Esophagus (tissue), 2 donors: ENCODE measurements around the gene NMT2. TPM values are rescaled to one million over a fixed set of nuclear protein-coding genes. Genes with fewer than 3 reads are reported as not detected.

Experiments
- H3K27ac ChIP-seq, 2 donors: one replicate each; pipeline ENCODE4 v1.5.1; 2013; ENCODE audit warnings: low read depth in 2 of 2, mild to moderate bottlenecking in 2 of 2, inconsistent platforms in 1 of 2, low read length in 1 of 2, moderate library complexity in 1 of 2
- H3K27me3 ChIP-seq, 2 donors: one replicate each; pipeline ENCODE4 v1.6.1; 2013; ENCODE audit warnings: low read length in 2 of 2, control low read depth in 1 of 2, mild to moderate bottlenecking in 1 of 2; ENCODE audit not compliant: insufficient read depth in 2 of 2, control insufficient read depth in 1 of 2
- H3K36me3 ChIP-seq, 2 donors: one replicate each; pipeline ENCODE4 v1.6.1; 2013; ENCODE audit warnings: low read length in 1 of 2; ENCODE audit not compliant: control insufficient read depth in 2 of 2, insufficient read depth in 2 of 2
- H3K4me1 ChIP-seq, 2 donors: one replicate each; pipeline ENCODE4 v1.6.1; 2013; ENCODE audit warnings: low read length in 1 of 2; ENCODE audit not compliant: control insufficient read depth in 2 of 2, insufficient read depth in 2 of 2
- H3K4me3 ChIP-seq, 2 donors: one replicate each; pipeline ENCODE4 v1.5.1; 2013; ENCODE audit warnings: low read length in 2 of 2, mild to moderate bottlenecking in 2 of 2, low read depth in 1 of 2, moderate library complexity in 1 of 2
- H3K9me3 ChIP-seq, 2 donors: one replicate each; pipeline ENCODE4 v1.6.1; 2013; ENCODE audit warnings: mild to moderate bottlenecking in 2 of 2, low read depth in 1 of 2, low read length in 1 of 2, moderate library complexity in 1 of 2; ENCODE audit not compliant: control insufficient read depth in 2 of 2, insufficient read depth in 1 of 2
- WGBS, 2 donors: extraction: QIAGEN DNeasy Blood & Tissue Kit; methylation state at CpG; one replicate each; pipeline ENCODE4 v1.1.7; 2013; 5-methylcytosine and 5-hydroxymethylcytosine counted together
- polyA plus RNA-seq, 2 donors: library from polyadenylated mRNA; stranded (reverse); fragments of 200-250 nt; gene quantifications; one replicate each; pipeline ENCODE4 v1.2.3, GENCODE V29; 2013
- donor health status: healthy with polysubstance abuse.
- donor health status: Bipolar disorder and iron deficiency.

NMT2 gene
- polyA plus RNA-seq, 2 donors, result 3.6 to 4.0 TPM

- H3K4me3 ChIP-seq, result no peak overlapping the region
- WGBS, 2 donors, result 70 to 75% methylated on average over 4 of the region's 4 CpGs
- H3K27me3 ChIP-seq, result no peaks in the 10 kb centered on the region
- peaks cover 0 to 2% of the 10 kb centered on the region in 2 donors for H3K9me3 ChIP-seq
- H3K27ac ChIP-seq, result no peak overlapping the region
- H3K36me3 ChIP-seq, result no peaks in the 10 kb centered on the region
- no peaks in the 10 kb centered on the region for H3K4me1 ChIP-seq
Observed at GRCh38 chr10:15147594-15148392, 20.7 kb downstream of the NMT2 start.

DNA sequence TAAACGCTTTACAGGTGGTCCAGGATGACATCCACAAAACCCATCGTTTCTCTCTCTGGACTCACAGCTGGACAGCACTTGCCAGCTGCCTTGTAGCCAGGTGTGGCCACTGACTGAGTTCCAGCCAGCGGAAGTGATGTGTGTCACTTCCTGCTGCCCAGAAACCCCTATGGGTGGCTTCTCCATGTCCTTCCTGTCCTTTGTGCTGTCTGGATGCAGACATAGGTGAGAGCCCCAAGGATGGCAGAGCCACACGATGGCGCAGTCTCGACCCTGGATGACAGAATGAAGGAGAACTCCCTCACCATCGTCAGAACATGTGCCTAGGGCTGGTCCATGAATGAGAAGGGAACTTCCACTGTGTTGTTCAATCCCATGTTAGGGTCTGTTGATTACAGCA, 22.1 kb downstream of the NMT2 start:
- 80 to 83% methylated on average over 7 of the region's 7 CpGs for WGBS, 2 donors
- H3K36me3 ChIP-seq, result no peaks in the 10 kb centered on the region
- peaks cover 0 to 2% of the 10 kb centered on the region in 2 donors for H3K9me3 ChIP-seq
- no peak overlapping the region for H3K27ac ChIP-seq
- H3K27me3 ChIP-seq, result no peaks in the 10 kb centered on the region
- no peak overlapping the region for H3K4me3 ChIP-seq
- no peaks in the 10 kb centered on the region for H3K4me1 ChIP-seq

DNA sequence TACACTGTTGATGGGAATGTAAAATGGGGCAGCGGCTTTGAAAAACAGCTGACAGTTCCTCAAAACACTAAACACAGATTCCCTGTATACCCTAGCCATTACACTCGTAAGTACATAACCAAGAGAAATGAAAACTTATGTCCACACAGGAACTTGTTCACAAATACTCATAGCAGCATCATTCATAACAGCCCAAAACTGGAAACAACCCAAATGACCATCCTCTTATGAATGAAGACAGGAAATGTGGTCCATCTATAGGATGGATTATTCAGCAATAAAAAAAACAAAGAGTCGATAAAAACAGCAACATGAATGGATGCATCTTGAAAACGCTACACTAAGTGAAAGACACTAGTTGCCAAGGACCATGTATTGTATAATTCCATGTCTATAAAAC, 23.7 kb downstream of the NMT2 start:
- Histone ChIP-seq H3K27me3 (no peaks in the 10 kb centered on the region), H3K36me3 (peaks cover 0 to 4% of the 10 kb centered on the region in 2 donors), H3K4me1 (no peaks in the 10 kb centered on the region), H3K9me3 (peaks cover 0 to 2% of the 10 kb centered on the region in 2 donors), H3K27ac (no peak overlapping the region), H3K4me3 (no peak overlapping the region)
- whole genome bisulfite sequencing, 2 donors, result 85 to 88% methylated on average over 4 of the region's 4 CpGs

DNA sequence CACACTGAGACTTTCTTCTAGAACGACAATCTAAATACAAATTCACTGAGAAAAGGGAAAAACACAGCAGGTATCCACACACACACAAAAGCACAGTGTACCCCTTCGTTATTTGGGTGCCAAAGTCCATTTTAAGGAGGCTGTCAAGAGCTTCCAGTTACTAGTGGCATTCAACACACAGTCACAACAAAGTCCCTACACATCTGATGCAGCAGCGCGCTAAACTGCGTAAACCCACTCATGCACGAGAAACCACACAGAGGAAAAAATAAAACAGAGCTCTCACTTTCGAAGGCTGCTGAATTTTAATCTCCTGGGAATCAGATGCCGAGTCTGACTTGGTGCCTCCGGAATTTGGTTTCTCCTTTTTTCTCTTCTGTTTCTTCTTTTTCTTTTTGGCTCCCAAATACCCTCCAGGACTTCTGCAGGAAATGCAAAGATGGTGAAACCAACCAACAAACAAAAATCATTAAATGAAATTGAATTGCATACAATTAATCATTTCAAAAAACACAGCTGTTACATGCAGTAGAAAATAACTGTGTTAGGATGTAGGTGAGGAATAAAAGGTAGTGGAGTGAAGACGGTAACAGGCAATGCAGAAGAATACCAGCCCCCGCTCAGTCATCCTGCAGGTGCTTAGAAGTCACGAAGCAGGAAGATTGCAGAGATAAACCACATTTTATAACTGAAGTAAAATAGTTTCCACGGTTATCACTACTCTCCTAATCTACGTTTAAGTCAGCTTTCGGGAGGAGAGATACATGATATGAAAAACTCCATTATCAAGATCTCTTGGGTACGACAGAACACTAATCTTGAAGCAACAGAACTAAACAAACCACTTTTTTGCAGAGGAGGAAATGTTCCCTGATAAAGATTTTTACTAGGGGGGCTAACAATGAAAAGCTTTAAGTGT, 27.1 kb downstream of the NMT2 start:
- Histone ChIP-seq H3K27me3 (no peaks in the 10 kb centered on the region), H3K4me1 (no peaks in the 10 kb centered on the region), H3K4me3 (no peak overlapping the region), H3K27ac (no peak overlapping the region), H3K9me3 (no peaks in the 10 kb centered on the region), H3K36me3 (peaks cover 0 to 7% of the 10 kb centered on the region in 2 donors)
- 75 to 80% methylated on average over 16 of the region's 16 CpGs for WGBS, 2 donors

DNA sequence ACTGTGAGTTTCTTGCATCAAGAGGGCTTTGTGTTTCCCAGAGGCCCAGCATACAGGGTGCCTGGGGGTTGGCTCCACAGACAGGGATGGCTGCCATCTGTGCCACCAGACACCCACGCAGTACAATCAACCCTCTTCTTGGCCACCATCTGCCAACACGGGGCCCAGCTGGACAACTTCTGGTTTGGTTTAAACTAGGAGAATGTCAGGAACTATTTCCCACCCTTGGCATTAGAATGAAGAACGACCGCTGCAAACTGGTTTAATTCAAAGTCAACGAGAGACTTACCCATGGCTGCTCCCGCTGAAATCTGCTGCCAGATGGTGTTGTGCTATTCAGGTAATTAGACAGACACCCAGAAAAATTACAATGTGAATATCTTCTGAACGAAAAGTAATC, 27.8 kb downstream of the NMT2 start:
- H3K4me3 ChIP-seq, result no peak overlapping the region
- no peaks in the 10 kb centered on the region for H3K4me1 ChIP-seq
- 89 to 93% methylated on average over 7 of the region's 7 CpGs for WGBS, 2 donors
- H3K27ac ChIP-seq, result no peak overlapping the region
- peaks cover 0 to 7% of the 10 kb centered on the region in 2 donors for H3K36me3 ChIP-seq
- H3K27me3 ChIP-seq, result no peaks in the 10 kb centered on the region
- H3K9me3 ChIP-seq, result no peaks in the 10 kb centered on the region

GRCh38 chr10:15137636-15138035, 30.9 kb downstream of the NMT2 start:
- no peaks in the 10 kb centered on the region for H3K27me3 ChIP-seq
- 100% methylated on average over 1 of the region's 1 CpG for WGBS, 2 donors
- H3K4me1 ChIP-seq, result no peaks in the 10 kb centered on the region

GRCh38 chr10:15137036-15137359, 31.5 kb downstream of the NMT2 start:
- H3K4me3 ChIP-seq, result no peak overlapping the region
- 81 to 84% methylated on average over 4 of the region's 4 CpGs for WGBS, 2 donors
- H3K27me3 ChIP-seq, result no peaks in the 10 kb centered on the region
- H3K36me3 ChIP-seq, result peaks cover 6 to 13% of the 10 kb centered on the region in 2 donors
- no peak overlapping the region for H3K27ac ChIP-seq
- H3K4me1 ChIP-seq, result no peaks in the 10 kb centered on the region
- no peaks in the 10 kb centered on the region for H3K9me3 ChIP-seq

More at GRCh38 chr10:15137636-15138035, 30.9 kb downstream of the NMT2 start:
- H3K4me3 ChIP-seq, result no peak overlapping the region
- no peaks in the 10 kb centered on the region for H3K9me3 ChIP-seq
- H3K36me3 ChIP-seq, result peaks cover 6 to 13% of the 10 kb centered on the region in 2 donors
- no peak overlapping the region for H3K27ac ChIP-seq

- H3K4me1 ChIP-seq, result no peaks in the 10 kb centered on the region
- H3K27me3 ChIP-seq, result no peaks in the 10 kb centered on the region
- H3K36me3 ChIP-seq, result peaks cover 6 to 13% of the 10 kb centered on the region in 2 donors
- no peak overlapping the region for H3K27ac ChIP-seq
- H3K4me3 ChIP-seq, result no peak overlapping the region
- WGBS, 2 donors, result 92 to 93% methylated on average over 10 to 11 of the region's 11 CpGs
- no peaks in the 10 kb centered on the region for H3K9me3 ChIP-seq
Observed at GRCh38 chr10:15136129-15137035, 32.1 kb downstream of the NMT2 start.

DNA sequence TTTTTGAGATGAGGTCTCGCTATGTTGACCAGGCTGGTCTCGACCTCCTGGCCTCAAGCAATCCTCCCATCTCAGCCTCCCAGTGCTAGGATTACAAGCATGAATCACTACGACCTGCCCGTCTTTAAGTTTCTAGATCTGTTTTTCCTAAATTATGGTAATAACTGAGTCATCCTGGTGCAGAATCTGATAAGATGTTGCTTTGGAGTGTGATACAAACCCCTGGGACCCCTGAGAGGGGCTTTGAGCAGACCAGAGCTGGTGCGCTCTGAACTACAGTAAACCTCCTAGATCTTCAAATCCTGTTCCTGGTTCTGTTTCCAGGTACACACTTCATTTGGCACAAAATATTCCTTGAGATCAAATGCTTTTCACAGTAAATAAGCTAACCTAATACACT, 37.2 kb downstream of the NMT2 start:
- peaks cover 6 to 9% of the 10 kb centered on the region in 2 donors for H3K36me3 ChIP-seq
- no peak overlapping the region for H3K27ac ChIP-seq
- no peak overlapping the region for H3K4me3 ChIP-seq
- WGBS, 2 donors, result 97 to 99% methylated on average over 5 of the region's 5 CpGs
- H3K27me3 ChIP-seq, result no peaks in the 10 kb centered on the region
- no peaks in the 10 kb centered on the region for H3K9me3 ChIP-seq
- H3K4me1 ChIP-seq, result no peaks in the 10 kb centered on the region
